ENCODE data around the gene PRKCE. TPM values are rescaled to one million over a fixed set of nuclear protein-coding genes. Genes with fewer than 3 reads are reported as not detected.

The PRKCE gene
- total and polyA plus RNA-seq, 2 donors (not counting 3 experiments of a cell fraction or from before 2014, with no cell fraction given) = 27.9 to 33.9 TPM

DNA sequence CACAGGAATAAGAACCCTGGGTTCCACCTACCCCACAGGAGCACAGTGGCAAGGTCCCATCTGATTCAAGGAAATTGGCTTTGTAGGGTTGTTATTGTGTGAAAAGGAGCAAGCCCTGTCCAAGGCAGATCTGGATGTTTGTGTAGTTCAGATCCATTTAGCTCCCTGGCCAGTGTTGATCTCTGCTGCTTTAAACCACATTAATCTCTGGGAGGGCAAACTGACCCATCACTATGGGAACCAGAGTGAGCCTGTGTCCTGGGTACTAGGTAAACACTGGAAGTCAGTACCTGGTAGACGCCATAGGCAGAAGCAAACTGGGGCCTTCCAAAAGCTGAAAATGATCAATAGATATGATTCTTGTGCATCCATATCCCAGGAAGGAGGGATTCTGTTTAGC lies 374.2 kb downstream of the PRKCE start:
- no peaks in the 10 kb centered on the region for H4K20me1 ChIP-seq (replicated peaks; ENCODE audit: control insufficient read depth, extremely low read depth, insufficient read depth, low read length)
- H3K36me3 ChIP-seq (ENCODE audit: control insufficient read depth in 2 of 2, extremely low read depth in 1 of 2, insufficient read depth in 2 of 2, low read length in 2 of 2) = no peaks in the 10 kb centered on the region
- FAIRE-seq = no peak
- H3K4me1 ChIP-seq (ENCODE audit: control insufficient read depth, extremely low read depth, insufficient read depth, low read length) = peaks cover 25% of the 10 kb centered on the region
- H3K9ac ChIP-seq (replicated peaks; ENCODE audit: extremely low read depth, insufficient read depth, low read length) = no peak overlapping the region
- H2AFZ ChIP-seq (ENCODE audit: low read depth, low read length) = no peak overlapping the region
- H3K27me3 ChIP-seq (ENCODE audit: control insufficient read depth in 2 of 2, insufficient read depth in 2 of 2, low read length in 2 of 2) = no peaks in the 10 kb centered on the region
- H3K4me2 ChIP-seq (ENCODE audit: insufficient read depth, low read length) = no peak overlapping the region
- no peaks in the 10 kb centered on the region for H3K79me2 ChIP-seq (ENCODE audit: control insufficient read depth, insufficient read depth, low read length)
- no peaks in the 10 kb centered on the region for H3K9me1 ChIP-seq (replicated peaks; ENCODE audit: control insufficient read depth, extremely low read depth, insufficient read depth, low read length)
- H3K27ac ChIP-seq (ENCODE audit: insufficient read depth, low read depth, low read length) = no peak overlapping the region
- no peaks in the 10 kb centered on the region for H3K9me3 ChIP-seq (replicated peaks; ENCODE audit: control insufficient read depth, insufficient read depth, low read length)
- CTCF ChIA-PET = no interaction called here
- TF ChIP-seq FOS (IDR thresholded peaks at IDR 0.05; ENCODE audit: borderline replicate concordance, insufficient read depth, low read length) (no peak), MYC (IDR thresholded peaks at IDR 0.05; ENCODE audit: low read depth, low read length) (no peak), MAX (IDR thresholded peaks at IDR 0.05; ENCODE audit: insufficient read depth, insufficient read length) (no peak), EZH2 (IDR thresholded peaks at IDR 0.05; ENCODE audit: borderline replicate concordance, low read depth, low read length, severe bottlenecking) (no peak), POLR2A (IDR thresholded peaks at IDR 0.05; ENCODE audit: low read depth, low read length) (no peak)
- TF ChIP-seq, protein P1, sequence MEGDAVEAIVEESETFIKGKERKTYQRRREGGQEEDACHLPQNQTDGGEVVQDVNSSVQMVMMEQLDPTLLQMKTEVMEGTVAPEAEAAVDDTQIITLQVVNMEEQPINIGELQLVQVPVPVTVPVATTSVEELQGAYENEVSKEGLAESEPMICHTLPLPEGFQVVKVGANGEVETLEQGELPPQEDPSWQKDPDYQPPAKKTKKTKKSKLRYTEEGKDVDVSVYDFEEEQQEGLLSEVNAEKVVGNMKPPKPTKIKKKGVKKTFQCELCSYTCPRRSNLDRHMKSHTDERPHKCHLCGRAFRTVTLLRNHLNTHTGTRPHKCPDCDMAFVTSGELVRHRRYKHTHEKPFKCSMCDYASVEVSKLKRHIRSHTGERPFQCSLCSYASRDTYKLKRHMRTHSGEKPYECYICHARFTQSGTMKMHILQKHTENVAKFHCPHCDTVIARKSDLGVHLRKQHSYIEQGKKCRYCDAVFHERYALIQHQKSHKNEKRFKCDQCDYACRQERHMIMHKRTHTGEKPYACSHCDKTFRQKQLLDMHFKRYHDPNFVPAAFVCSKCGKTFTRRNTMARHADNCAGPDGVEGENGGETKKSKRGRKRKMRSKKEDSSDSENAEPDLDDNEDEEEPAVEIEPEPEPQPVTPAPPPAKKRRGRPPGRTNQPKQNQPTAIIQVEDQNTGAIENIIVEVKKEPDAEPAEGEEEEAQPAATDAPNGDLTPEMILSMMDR (IDR thresholded peaks at IDR 0.05; ENCODE audit: extremely low read depth in 1 of 2, insufficient read depth in 1 of 2, low read depth in 1 of 2, low read length in 2 of 2) = no peak
- intact Hi-C loops (cut with micrococcal nuclease) = no loop called here
- DNase-seq (ENCODE audit: low read depth, low spot score) = no peak
- no peak overlapping the region for H3K4me3 ChIP-seq (replicated peaks in 1 of 3; ENCODE audit: insufficient read depth in 1 of 3, low read depth in 1 of 3, low read length in 3 of 3)
- dilution Hi-C loops (cut with MboI; ENCODE audit: extremely low pct_ligation_motif_present, low sequenced_read_pairs) = no loop called here
- POLR2A ChIA-PET = interaction anchor here (0.7 kb wide), 1 partner anchor 276 kb away, joined by 3 read pairs; no protein-coding TSS in a partner anchor
- BruUV-seq (replicated peaks) = no TSS peak

GRCh38 chr2:46026431-46026830 lies 375.0 kb downstream of the PRKCE start:
- H3K9me1 ChIP-seq (replicated peaks; ENCODE audit: control insufficient read depth, extremely low read depth, insufficient read depth, low read length) = no peaks in the 10 kb centered on the region
- no peaks in the 10 kb centered on the region for H3K79me2 ChIP-seq (ENCODE audit: control insufficient read depth, insufficient read depth, low read length)
- DNase-seq (ENCODE audit: low read depth, low spot score) (no peak), FAIRE-seq (no peak)
- dilution Hi-C loops (cut with MboI; ENCODE audit: extremely low pct_ligation_motif_present, low sequenced_read_pairs) (no loop called here), intact Hi-C loops (cut with micrococcal nuclease) (no loop called here)
- POLR2A ChIA-PET = no interaction called here
- TF ChIP-seq MAX (IDR thresholded peaks at IDR 0.05; ENCODE audit: insufficient read depth, insufficient read length) (no peak), MYC (IDR thresholded peaks at IDR 0.05; ENCODE audit: low read depth, low read length) (no peak), EZH2 (IDR thresholded peaks at IDR 0.05; ENCODE audit: borderline replicate concordance, low read depth, low read length, severe bottlenecking) (no peak), JUN (IDR thresholded peaks at IDR 0.05; ENCODE audit: borderline replicate concordance, insufficient read depth, insufficient read length, low read depth) (no peak), POLR2AphosphoS5 (IDR thresholded peaks at IDR 0.05; ENCODE audit: insufficient read depth, low read depth, low read length) (no peak), FOS (IDR thresholded peaks at IDR 0.05; ENCODE audit: borderline replicate concordance, insufficient read depth, low read length) (no peak), GATA2 (IDR thresholded peaks at IDR 0.05; ENCODE audit: insufficient read depth, insufficient read length, low read depth, low read length) (no peak), POLR2A (IDR thresholded peaks at IDR 0.05; ENCODE audit: low read depth, low read length) (no peak)
- TF ChIP-seq, protein P1 (IDR thresholded peaks at IDR 0.05; ENCODE audit: extremely low read depth in 1 of 2, insufficient read depth in 1 of 2, low read depth in 1 of 2, low read length in 2 of 2) = no peak
- no peak overlapping the region for H3K4me3 ChIP-seq (replicated peaks in 1 of 3; ENCODE audit: insufficient read depth in 1 of 3, low read depth in 1 of 3, low read length in 3 of 3)
- peaks cover 26% of the 10 kb centered on the region for H3K4me1 ChIP-seq (ENCODE audit: control insufficient read depth, extremely low read depth, insufficient read depth, low read length)
- no peaks in the 10 kb centered on the region for H3K27me3 ChIP-seq (ENCODE audit: control insufficient read depth in 2 of 2, insufficient read depth in 2 of 2, low read length in 2 of 2)
- CTCF ChIA-PET = no interaction called here
- H3K27ac ChIP-seq (ENCODE audit: insufficient read depth, low read depth, low read length) = no peak overlapping the region
- no peaks in the 10 kb centered on the region for H3K9me3 ChIP-seq (replicated peaks; ENCODE audit: control insufficient read depth, insufficient read depth, low read length)
- H3K36me3 ChIP-seq (ENCODE audit: control insufficient read depth in 2 of 2, extremely low read depth in 1 of 2, insufficient read depth in 2 of 2, low read length in 2 of 2) = no peaks in the 10 kb centered on the region
- H3K4me2 ChIP-seq (ENCODE audit: insufficient read depth, low read length) = no peak overlapping the region
- no peak overlapping the region for H3K9ac ChIP-seq (replicated peaks; ENCODE audit: extremely low read depth, insufficient read depth, low read length)
- H2AFZ ChIP-seq (ENCODE audit: low read depth, low read length) = no peak overlapping the region
- BruUV-seq (replicated peaks) = no TSS peak
- no peaks in the 10 kb centered on the region for H4K20me1 ChIP-seq (replicated peaks; ENCODE audit: control insufficient read depth, extremely low read depth, insufficient read depth, low read length)
